A549 (cell line): ENCODE data around the gene CTBP2.

Experiments
- CTCF ChIP-seq: fragments of >200 bp; sonication (Bioruptor Twin); formaldehyde crosslinking; IDR thresholded peaks from 3 replicates; pipeline ENCODE4 v1.5.1; 2016
- EHMT2 ChIP-seq: fragments of 200-600 bp; sonication (generic); IDR thresholded peaks from 2 replicates; pipeline ENCODE4 v1.6.1; 2016; ENCODE audit warnings: antibody characterized with exemption, low read depth, mild to moderate bottlenecking, moderate library complexity
- EP300 ChIP-seq, 2 experiments: fragments of >200 bp; sonication (Bioruptor Twin); formaldehyde crosslinking; IDR thresholded peaks; 2 replicates in 1 of 2; 3 replicates in 1 of 2; pipeline ENCODE4 v1.6.1; 2016 to 2017
- JUNB ChIP-seq: fragments of >200 bp; sonication (Bioruptor Twin); formaldehyde crosslinking; IDR thresholded peaks from 2 replicates; pipeline ENCODE4 v1.6.1; 2016
- MAFK ChIP-seq: fragments of 450-650 bp; IDR thresholded peaks from 2 replicates; pipeline ENCODE4 v1.6.1; 2014; ENCODE audit not compliant: partially characterized antibody
- PBX3 ChIP-seq: IDR thresholded peaks from 2 replicates; pipeline ENCODE4 v1.6.1; 2012
- POLR2A ChIP-seq: IDR thresholded peaks from 2 replicates; pipeline ENCODE4 v1.6.1; 2012; ENCODE audit warnings: mild to moderate bottlenecking, low read length
- RFX5 ChIP-seq: fragments of 450-650 bp; IDR thresholded peaks from 2 replicates; pipeline ENCODE4 v1.7.1; 2014; ENCODE audit warnings: antibody characterized with exemption, mild to moderate bottlenecking, moderate library complexity

- TF ChIP-seq JUNB (no peak), EHMT2 (no peak), EP300 (IDR thresholded peaks at IDR 0.05) (no peak), PBX3 (no peak), RFX5 (no peak), CTCF (no peak), POLR2A (no peak), MAFK (no peak)
Observed at GRCh38 chr10:125104559-125104958, 55.8 kb downstream of the CTBP2 start.
